Coronary artery (tissue), 2 donors: Measurements from ENCODE around the gene PCSK4.

Experiments used
- DNase-seq: peaks from one replicate; pipeline ENCODE4 v3.0.0-alpha.2; 2017; ENCODE audit warnings: low spot score
- H3K27ac ChIP-seq, 2 donors: fragments of 200-600 bp; sonication (generic); one replicate each; pipeline ENCODE4 v1.5.1; 2016 to 2019
- H3K4me3 ChIP-seq: fragments of 200-600 bp; sonication (generic); 2 replicates; pipeline ENCODE4 v1.5.1; 2016; ENCODE audit warnings: mild to moderate bottlenecking, moderate library complexity
- CTCF ChIP-seq: fragments of 200-600 bp; sonication (generic); IDR thresholded peaks from one replicate; pipeline ENCODE4 v1.5.1; 2019; ENCODE audit warnings: antibody characterized with exemption

PCSK4 gene

DNA sequence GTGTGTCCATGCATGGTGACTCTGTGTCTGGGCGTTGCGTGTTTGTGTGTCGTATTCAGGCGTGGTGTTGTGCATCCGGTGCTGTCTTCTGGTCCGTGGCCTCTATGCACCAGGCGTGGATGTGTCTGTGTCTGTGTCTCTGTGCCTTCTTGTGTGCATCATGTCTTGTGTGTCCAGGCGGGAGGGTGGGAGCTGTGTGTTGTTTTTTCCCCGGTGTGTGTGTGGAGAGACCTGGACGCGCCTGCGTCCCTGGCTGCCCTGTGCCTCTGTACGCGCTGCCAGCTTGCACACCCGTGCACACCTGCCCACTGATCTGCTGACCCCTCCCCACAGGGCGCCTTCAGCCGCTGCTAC lies 34.8 kb upstream of the PCSK4 start:
- Histone ChIP-seq H3K27ac (no peak overlapping the region), H3K4me3 (no peak overlapping the region)
- DNase-seq: no peak
- no peak for TF ChIP-seq CTCF

- no peak for TF ChIP-seq CTCF
- Histone ChIP-seq H3K4me3 (peak overlapping the region; percentile 61), H3K27ac (no peak overlapping the region)
- no peak for DNase-seq
These were observed 34.3 kb upstream of the PCSK4 start for GRCh38 chr19:1524287-1524971.

- TF ChIP-seq CTCF: no peak
- no peak for DNase-seq
- H3K27ac ChIP-seq: no peak within 1 kb of the TSS
- H3K4me3 ChIP-seq: peak within 1 kb of the TSS; percentile 61
These were observed 33.5 kb upstream of the PCSK4 start, which contains the start of gene PLK5 for GRCh38 chr19:1523412-1524286. Gene PLK5, plus strand, starts transcription at chr19:1524077. Its CDS starts 2,920 bp downstream, at chr19:1526997.

DNA sequence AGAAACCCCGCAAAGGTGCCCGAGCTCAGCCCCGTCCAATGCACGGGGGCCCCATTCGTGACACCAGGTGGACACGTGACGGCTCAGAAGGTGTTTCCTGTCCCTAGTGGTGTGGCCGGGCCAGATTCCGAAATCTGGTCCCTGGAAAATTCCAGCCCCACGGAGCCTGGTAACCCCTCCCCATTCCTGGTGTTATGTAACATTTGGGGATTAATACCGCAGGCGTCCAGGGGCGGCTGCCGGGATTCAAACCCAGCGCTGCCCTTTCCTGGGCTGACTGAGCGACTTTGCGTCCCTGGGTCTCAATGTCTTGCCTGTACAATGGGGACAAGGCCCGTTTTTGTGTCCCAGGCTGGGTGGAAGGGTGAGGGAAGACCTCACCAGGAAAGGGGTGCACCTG lies 32.7 kb upstream of the PCSK4 start:
- DNase-seq: no peak
- H3K27ac ChIP-seq: no peak overlapping the region
- TF ChIP-seq CTCF: no peak
- no peak overlapping the region for H3K4me3 ChIP-seq

DNA sequence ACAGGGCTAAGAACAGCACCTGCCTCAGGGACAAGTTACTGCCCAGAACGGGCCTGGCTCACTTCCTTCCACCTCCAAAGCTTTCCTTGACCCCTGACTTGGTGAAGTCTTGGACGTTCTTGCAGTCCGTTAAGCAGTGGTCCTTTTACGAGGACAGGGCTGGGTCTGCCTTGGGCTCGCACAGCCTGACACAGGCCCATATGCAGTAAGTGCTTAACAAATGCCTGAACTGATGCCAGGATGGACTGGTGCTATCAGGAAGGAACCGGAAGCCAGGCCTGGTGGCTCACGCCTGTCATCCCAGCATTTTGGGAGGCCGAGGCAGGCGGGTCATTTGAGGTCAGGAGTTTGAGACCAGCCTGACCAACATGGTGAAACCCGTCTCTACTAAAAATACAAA lies 31.9 kb upstream of the PCSK4 start:
- Histone ChIP-seq H3K4me3 (no peak overlapping the region), H3K27ac (no peak overlapping the region)
- no peak for DNase-seq
- TF ChIP-seq CTCF: no peak

DNA sequence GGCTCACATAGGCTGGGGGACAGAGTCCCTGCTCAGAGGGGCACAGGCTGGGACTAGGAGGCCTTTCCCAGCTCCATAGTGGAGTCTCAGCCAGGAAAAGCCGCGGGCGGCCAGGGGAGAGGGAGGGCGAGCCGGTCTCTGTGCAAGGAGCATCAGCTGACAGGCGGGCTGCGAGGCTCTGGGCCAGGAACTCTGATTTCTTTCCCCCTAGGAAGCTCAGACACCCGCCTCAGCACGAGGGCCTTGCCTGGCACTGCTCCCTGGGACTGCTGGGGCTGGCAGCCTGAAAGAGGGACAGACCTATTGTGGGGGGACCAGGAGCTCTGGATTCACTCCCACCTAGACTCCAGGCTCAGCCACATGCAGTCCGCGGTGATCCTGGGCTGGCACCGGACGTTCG lies 31.5 kb upstream of the PCSK4 start:
- no peak for TF ChIP-seq CTCF
- DNase-seq: no peak
- H3K27ac ChIP-seq: no peak overlapping the region
- no peak overlapping the region for H3K4me3 ChIP-seq
